ENCODE results near the gene FES.
"Not testable (repeated sequence)": the region's sequence is repeated elsewhere in the genome, so short reads cannot be mapped to it uniquely, and the experiment has no call there.

The FES gene

GRCh38 chr15:90902840-90903732 lies 18.8 kb downstream of the FES start, which contains the start of gene MAN2A2:
Gene MAN2A2, plus strand, starts transcription at chr15:90903302. Its CDS starts 906 bp downstream, at chr15:90904208.
- in situ Hi-C loops (cut with HindIII; ENCODE audit: low pct_ligation_motif_present, low pct_unique_long_range_greater_than_20kb, low sequenced_read_pairs): no loop called here
- DNase-seq: peak; percentile 28

- in situ Hi-C loops (cut with HindIII; ENCODE audit: low pct_ligation_motif_present, low pct_unique_long_range_greater_than_20kb, low sequenced_read_pairs): no loop called here
- peak; percentile 9 for DNase-seq
Observed at GRCh38 chr15:90903733-90904536, 19.6 kb downstream of the FES start.

DNA sequence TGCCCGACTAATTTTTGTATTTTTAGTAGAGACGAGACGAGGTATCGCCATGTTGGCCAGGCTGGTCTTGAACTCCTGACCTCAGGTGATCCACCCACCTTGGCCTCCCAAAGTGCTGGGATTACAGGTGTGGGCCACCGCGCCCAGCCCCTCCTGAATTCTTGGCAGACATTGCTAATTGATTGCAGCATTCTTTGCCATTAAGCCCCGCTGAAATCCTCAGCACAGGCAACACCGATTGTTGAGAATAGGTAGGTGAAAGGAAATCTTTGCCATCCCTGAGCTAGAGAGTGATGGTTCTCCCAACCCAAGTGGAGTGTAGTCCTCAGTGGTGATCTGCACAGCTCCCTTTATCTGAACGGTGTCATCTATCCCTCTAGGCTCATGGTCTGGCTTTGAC lies 20.4 kb downstream of the FES start:
- in situ Hi-C loops (cut with HindIII; ENCODE audit: low pct_ligation_motif_present, low pct_unique_long_range_greater_than_20kb, low sequenced_read_pairs): no loop called here
- DNase-seq: no peak

DNA sequence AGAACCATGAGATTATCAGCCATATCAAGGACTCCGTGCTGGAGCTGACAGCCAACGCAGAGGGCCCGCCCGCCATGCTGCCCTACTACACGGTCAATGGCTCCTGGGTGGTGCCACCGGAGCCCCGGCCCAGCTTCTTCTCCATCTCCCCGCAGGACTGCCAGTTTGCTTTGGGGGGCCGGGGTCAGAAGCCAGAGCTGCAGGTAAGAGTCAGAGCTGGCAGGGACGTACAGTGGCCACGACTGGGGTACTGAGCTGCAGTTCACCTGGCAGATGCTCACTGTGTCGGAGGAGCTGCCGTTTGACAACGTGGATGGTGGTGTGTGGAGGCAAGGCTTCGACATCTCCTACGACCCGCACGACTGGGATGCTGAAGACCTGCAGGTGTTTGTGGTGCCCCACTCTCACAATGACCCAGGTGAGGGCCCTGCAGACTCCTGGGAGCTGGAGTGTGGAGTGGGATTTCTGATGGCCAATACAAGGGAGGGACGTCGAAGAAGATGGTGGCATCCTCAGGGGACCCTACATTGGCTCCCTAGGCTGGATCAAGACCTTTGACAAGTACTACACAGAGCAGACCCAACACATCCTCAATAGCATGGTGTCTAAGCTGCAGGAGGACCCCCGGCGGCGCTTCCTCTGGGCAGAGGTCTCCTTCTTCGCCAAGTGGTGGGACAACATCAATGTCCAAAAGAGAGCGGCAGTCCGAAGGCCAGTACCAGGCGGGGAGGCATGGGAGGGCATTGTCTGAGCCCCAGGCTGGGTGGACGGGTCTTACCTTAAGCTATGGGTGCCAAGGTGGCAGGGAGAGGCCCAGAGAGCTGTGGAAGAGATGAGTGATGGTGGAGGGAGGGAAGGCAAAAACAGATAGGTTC lies 21.2 kb downstream of the FES start:
- no peak for DNase-seq
- in situ Hi-C loops (cut with HindIII; ENCODE audit: low pct_ligation_motif_present, low pct_unique_long_range_greater_than_20kb, low sequenced_read_pairs): no loop called here

DNA sequence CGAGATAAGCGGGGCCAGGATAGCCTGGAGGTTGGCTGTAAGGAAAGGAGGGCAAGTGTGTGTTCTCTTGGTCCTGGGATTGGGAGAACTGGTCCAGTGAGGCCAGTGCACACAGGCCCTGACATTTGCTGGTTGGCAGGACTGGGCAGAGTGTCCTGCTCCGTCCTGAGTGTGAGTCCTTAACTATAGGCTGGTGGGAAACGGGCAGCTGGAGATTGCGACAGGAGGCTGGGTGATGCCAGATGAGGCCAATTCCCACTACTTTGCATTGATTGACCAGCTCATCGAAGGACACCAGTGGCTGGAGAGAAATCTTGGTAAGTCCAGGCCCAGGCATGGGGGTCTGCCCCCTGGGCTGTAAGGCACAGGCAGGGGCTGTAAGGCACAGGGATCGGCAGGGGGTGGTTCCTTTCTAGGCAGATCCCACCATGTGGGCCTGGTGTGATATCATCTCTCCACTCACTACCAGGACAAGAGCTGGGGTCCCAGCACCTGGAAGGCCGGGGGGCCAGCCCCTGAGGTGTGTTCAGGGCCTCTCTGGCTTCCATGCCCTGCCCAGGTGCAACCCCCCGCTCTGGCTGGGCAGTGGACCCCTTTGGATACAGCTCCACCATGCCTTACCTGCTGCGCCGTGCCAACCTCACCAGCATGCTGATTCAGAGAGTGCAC lies 22.0 kb downstream of the FES start:
- in situ Hi-C loops (cut with HindIII; ENCODE audit: low pct_ligation_motif_present, low pct_unique_long_range_greater_than_20kb, low sequenced_read_pairs): no loop called here

DNA sequence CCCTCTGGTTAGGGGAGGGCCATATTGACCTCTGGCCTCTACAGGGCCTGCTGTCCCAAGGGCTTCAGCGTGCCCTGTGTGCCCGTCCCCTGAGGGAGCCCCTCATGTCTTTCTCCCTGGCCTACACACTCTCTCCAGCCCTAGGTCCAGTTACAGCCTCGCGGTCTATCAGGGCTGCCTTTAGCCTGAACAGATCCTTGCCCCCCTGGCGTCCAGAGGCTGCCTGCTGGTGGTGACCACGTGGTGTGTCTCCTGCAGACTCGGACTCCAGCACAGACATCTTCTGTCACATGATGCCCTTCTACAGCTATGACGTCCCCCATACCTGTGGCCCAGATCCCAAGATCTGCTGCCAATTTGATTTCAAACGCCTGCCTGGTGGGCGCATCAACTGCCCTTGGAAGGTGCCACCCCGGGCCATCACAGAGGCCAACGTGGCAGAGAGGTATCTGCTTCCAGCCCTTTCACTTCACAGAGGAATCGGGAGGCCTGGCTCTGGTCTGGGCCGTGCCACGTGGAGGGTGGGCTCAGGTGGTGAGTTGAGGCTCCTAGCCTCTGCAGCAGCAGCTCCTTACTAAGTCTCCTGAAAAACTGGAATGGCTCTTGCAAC lies 22.9 kb downstream of the FES start:
- in situ Hi-C loops (cut with HindIII; ENCODE audit: low pct_ligation_motif_present, low pct_unique_long_range_greater_than_20kb, low sequenced_read_pairs): no loop called here
- no peak for DNase-seq

More for the DNA sequence above, 22.0 kb downstream of the FES start:
- DNase-seq: no peak

DNA sequence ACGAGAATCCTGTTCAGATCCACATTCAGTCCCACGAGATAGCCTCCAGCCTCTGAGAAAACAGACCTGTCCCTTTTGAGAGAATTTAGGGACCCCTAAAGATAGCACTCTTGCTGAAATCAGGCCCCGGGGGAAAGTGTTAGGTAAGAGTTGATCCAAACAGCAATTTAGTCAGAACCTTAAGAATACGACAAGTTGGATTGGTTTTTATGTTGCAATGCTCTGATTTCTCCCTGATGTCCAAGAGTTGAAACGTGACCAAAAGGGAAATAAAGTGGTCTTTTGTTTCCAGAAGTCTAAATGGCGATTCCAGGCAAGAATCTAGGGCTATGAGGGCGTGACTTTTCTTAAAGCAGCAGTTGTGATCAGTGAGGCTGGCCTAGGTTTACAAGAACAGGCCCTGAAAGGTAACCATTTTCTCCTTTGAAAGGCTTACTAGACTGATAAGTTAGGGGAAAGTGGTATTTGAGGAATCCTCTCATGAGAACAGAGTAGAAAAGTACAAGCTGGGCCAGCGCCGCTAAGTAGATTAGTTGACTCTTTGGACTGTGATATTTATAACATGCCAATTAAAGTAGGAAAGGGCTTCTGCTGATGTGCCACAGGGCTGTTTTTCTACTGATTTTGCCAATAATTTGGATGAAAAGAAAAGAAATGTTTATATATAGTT lies 23.7 kb downstream of the FES start:
- in situ Hi-C loops (cut with HindIII; ENCODE audit: low pct_ligation_motif_present, low pct_unique_long_range_greater_than_20kb, low sequenced_read_pairs): no loop called here
- DNase-seq: no peak

GRCh38 chr15:90909449-90909848 lies 25.1 kb downstream of the FES start:
- in situ Hi-C loops (cut with HindIII; ENCODE audit: low pct_ligation_motif_present, low pct_unique_long_range_greater_than_20kb, low sequenced_read_pairs); DNase-seq: not testable (repeated sequence)

DNA sequence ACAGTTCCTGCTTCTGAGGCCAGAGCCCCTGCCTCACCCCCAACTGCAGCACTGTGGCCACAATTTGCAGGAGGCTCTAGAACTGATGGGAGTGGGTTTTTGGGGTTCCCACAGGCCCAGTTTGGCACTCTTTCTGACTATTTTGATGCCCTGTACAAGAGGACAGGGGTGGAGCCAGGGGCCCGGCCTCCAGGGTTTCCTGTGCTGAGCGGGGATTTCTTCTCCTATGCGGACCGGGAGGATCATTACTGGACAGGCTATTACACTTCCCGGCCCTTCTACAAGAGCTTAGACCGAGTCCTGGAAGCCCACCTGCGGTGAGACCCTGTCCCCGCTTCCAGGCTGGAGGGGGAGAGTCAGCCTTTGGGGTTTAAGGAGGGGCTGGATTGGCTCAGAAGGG lies 25.7 kb downstream of the FES start:
- in situ Hi-C loops (cut with HindIII; ENCODE audit: low pct_ligation_motif_present, low pct_unique_long_range_greater_than_20kb, low sequenced_read_pairs): no loop called here
- DNase-seq: no peak

- no peak for DNase-seq
- in situ Hi-C loops (cut with HindIII; ENCODE audit: low pct_ligation_motif_present, low pct_unique_long_range_greater_than_20kb, low sequenced_read_pairs): no loop called here
Observed at GRCh38 chr15:90910441-90911301, 26.4 kb downstream of the FES start.

DNA sequence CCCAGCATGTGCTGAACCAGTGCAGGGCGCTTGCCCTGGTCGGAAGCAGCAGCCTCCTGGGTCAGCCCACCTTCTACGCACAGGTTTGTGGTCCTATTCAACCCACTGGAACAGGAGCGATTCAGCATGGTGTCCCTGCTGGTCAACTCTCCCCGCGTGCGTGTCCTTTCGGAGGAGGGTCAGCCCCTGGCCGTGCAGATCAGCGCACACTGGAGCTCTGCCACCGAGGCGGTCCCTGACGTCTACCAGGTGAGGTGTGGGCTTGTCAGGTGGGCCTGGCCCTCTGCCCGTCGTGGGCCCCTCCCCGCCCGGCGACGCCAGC lies 27.0 kb downstream of the FES start:
- no peak for DNase-seq
- in situ Hi-C loops (cut with HindIII; ENCODE audit: low pct_ligation_motif_present, low pct_unique_long_range_greater_than_20kb, low sequenced_read_pairs): no loop called here

DNA sequence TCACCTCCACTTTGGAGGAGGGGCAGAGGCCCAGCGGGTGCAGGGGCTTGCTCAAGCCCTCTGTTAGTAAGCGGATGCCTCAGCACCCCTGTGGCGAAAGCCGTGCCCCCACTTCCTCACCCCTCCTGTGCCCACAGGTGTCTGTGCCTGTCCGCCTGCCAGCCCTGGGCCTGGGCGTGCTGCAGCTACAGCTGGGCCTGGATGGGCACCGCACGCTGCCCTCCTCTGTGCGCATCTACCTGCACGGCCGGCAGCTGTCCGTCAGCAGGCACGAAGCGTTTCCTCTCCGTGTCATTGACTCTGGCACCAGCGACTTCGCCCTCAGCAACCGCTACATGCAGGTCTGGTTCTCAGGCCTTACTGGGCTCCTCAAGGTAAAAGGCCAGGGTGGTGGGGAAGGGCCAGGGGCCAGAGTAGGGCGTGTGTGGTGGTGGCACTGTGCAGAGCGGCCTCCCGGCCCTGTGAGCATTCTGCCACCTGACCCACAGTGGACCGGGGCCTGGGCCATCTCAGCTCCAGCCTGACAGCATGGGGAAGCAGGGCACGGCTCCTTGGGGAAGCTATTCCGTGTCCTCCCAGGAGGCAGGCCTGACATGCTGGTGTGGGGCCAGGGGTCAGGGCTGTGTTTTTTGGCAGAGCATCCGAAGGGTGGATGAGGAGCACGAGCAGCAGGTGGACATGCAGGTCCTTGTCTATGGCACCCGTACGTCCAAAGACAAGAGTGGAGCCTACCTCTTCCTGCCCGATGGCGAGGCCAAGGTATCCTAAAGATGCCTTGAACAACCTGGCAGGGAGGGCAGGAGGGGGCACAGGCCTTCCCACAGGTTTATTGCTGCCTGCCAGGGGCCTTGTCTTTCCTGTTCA lies 27.8 kb downstream of the FES start:
- in situ Hi-C loops (cut with HindIII; ENCODE audit: low pct_ligation_motif_present, low pct_unique_long_range_greater_than_20kb, low sequenced_read_pairs): no loop called here
- DNase-seq: no peak

- in situ Hi-C loops (cut with HindIII; ENCODE audit: low pct_ligation_motif_present, low pct_unique_long_range_greater_than_20kb, low sequenced_read_pairs): no loop called here
- DNase-seq: no peak
Observed at GRCh38 chr15:90912770-90913075, 28.4 kb downstream of the FES start.

- DNase-seq: no peak
- in situ Hi-C loops (cut with HindIII; ENCODE audit: low pct_ligation_motif_present, low pct_unique_long_range_greater_than_20kb, low sequenced_read_pairs): no loop called here
Observed at GRCh38 chr15:90913398-90913944, 29.2 kb downstream of the FES start.

- in situ Hi-C loops (cut with HindIII; ENCODE audit: low pct_ligation_motif_present, low pct_unique_long_range_greater_than_20kb, low sequenced_read_pairs): no loop called here
- no peak for DNase-seq
Observed at GRCh38 chr15:90914305-90915080, 30.2 kb downstream of the FES start.

All from ACHN (cell line).